ENCODE measurements around the gene NOMO2. TPM values are rescaled to one million over a fixed set of nuclear protein-coding genes. Genes with fewer than 3 reads are reported as not detected.

NOMO2 gene, protein sequence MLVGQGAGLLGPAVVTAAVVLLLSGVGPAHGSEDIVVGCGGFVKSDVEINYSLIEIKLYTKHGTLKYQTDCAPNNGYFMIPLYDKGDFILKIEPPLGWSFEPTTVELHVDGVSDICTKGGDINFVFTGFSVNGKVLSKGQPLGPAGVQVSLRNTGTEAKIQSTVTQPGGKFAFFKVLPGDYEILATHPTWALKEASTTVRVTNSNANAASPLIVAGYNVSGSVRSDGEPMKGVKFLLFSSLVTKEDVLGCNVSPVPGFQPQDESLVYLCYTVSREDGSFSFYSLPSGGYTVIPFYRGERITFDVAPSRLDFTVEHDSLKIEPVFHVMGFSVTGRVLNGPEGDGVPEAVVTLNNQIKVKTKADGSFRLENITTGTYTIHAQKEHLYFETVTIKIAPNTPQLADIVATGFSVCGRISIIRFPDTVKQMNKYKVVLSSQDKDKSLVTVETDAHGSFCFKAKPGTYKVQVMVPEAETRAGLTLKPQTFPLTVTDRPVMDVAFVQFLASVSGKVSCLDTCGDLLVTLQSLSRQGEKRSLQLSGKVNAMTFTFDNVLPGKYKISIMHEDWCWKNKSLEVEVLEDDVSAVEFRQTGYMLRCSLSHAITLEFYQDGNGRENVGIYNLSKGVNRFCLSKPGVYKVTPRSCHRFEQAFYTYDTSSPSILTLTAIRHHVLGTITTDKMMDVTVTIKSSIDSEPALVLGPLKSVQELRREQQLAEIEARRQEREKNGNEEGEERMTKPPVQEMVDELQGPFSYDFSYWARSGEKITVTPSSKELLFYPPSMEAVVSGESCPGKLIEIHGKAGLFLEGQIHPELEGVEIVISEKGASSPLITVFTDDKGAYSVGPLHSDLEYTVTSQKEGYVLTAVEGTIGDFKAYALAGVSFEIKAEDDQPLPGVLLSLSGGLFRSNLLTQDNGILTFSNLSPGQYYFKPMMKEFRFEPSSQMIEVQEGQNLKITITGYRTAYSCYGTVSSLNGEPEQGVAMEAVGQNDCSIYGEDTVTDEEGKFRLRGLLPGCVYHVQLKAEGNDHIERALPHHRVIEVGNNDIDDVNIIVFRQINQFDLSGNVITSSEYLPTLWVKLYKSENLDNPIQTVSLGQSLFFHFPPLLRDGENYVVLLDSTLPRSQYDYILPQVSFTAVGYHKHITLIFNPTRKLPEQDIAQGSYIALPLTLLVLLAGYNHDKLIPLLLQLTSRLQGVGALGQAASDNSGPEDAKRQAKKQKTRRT
- total RNA-seq = 98.5 and 197 TPM in 2 replicates

GRCh38 chr16:18561727-18562314, at the start of gene NOMO2:
Gene NOMO2 (minus strand): TSS chr16:18562097. CDS start chr16:18562040, 57 bp downstream.

Small RNAs within 50 kb of the gene (small RNA-seq; reads per million reads assigned to genes)
- gene MIR3179-3 (ENCODE audit: low replicate concordance) = not detected
- gene MIR3179-4 (ENCODE audit: low replicate concordance) = not detected
- gene MIR3180-3 (ENCODE audit: low replicate concordance) = not detected
- not detected for gene MIR3670-3 (ENCODE audit: low replicate concordance)
- gene MIR3670-4 (ENCODE audit: low replicate concordance) = not detected
- gene MIR6770-3 (ENCODE audit: low replicate concordance) = not detected
- not detected for gene RF00019 (ENCODE audit: low replicate concordance)

Other genes with a start within 250 kb of the NOMO2 start
- not detected in 2 replicates for gene NPIPA8, start 225.4 kb downstream of the NOMO2 start, total RNA-seq
- gene RPS15A, start 228.2 kb upstream of the NOMO2 start, total RNA-seq = 542 and 1,043 TPM in 2 replicates
- 290 and 335 TPM in 2 replicates for gene ARL6IP1, start 239.5 kb upstream of the NOMO2 start, total RNA-seq